WTC11 (cell line): Measurements from ENCODE around the gene LGALS1. TPM values are rescaled to one million over a fixed set of nuclear protein-coding genes. Genes with fewer than 3 reads are reported as not detected.

Source experiments
- ATAC-seq: fragments of 200-7000 bp; cut with Tn5 transposase; 2 replicates; pipeline ENCODE4 v1.10.0; 2021; ENCODE audit warnings: mild to moderate bottlenecking, moderate library complexity
- CTCF ChIA-PET: fragments of 300-600 bp; sonication (Branson Sonifier 250); formaldehyde crosslinking; loops from one replicate; lab custom pipeline; 2021; ENCODE audit warnings: antibody characterized with exemption; lab: Charles Lee
- POLR2A ChIA-PET: fragments of 350-600 bp; sonication (Branson Sonifier 250); formaldehyde crosslinking; loops from one replicate; lab custom pipeline; 2021; ENCODE audit warnings: antibody characterized with exemption; lab: Charles Lee
- DNase-seq: peaks from one replicate; pipeline ENCODE4 v3.0.0; 2021; ENCODE audit warnings: low spot score
- H3K27ac Mint-ChIP-seq: 2 replicates; pipeline ENCODE4 v1.8.0; 2021; ENCODE audit warnings: mixed read lengths
- H3K27me3 Mint-ChIP-seq: 2 replicates; pipeline ENCODE4 v1.8.0; 2021; ENCODE audit warnings: low read depth, mild to moderate bottlenecking, moderate library complexity, mixed read lengths
- H3K36me3 Mint-ChIP-seq: 2 replicates; pipeline ENCODE4 v1.8.0; 2021; ENCODE audit warnings: mixed read lengths
- H3K4me1 Mint-ChIP-seq: 2 replicates; pipeline ENCODE4 v1.8.0; 2022; ENCODE audit warnings: mixed read lengths
- H3K4me3 Mint-ChIP-seq: 2 replicates; pipeline ENCODE4 v1.8.0; 2021; ENCODE audit warnings: mild to moderate bottlenecking, moderate library complexity, mixed read lengths
- H3K9me3 Mint-ChIP-seq: 2 replicates; pipeline ENCODE4 v1.8.0; 2021; ENCODE audit warnings: mixed read lengths
- FOXJ3 ChIP-seq: sonication (generic); formaldehyde crosslinking; IDR thresholded peaks from 2 replicates; pipeline ENCODE4 v1.9.0; 2021; ENCODE audit warnings: missing genetic modification reagents, mild to moderate bottlenecking, borderline replicate concordance
- JAZF1 ChIP-seq: fragments of 250-450 bp; sonication (Bioruptor Pico); IDR thresholded peaks from 2 replicates; pipeline ENCODE4 v1.9.0; 2021; ENCODE audit warnings: moderate library complexity, mild to moderate bottlenecking, inconsistent platforms
- NFE2L1 ChIP-seq: sonication (generic); formaldehyde crosslinking; IDR thresholded peaks from 2 replicates; pipeline ENCODE4 v1.8.1; 2023; ENCODE audit warnings: missing genetic modification reagents
- NR1H2 ChIP-seq: sonication (generic); formaldehyde crosslinking; IDR thresholded peaks from 2 replicates; pipeline ENCODE4 v1.9.0; 2021; ENCODE audit warnings: mild to moderate bottlenecking, moderate library complexity, missing genetic modification reagents
- RORB ChIP-seq: fragments of 250-450 bp; sonication (Bioruptor Pico); IDR thresholded peaks from 2 replicates; pipeline ENCODE4 v1.9.0; 2021; ENCODE audit warnings: mild to moderate bottlenecking
- SP1 ChIP-seq: sonication (generic); formaldehyde crosslinking; conservative IDR thresholded peaks from 2 replicates; pipeline ENCODE4 v1.8.1; 2022; ENCODE audit warnings: missing genetic modification reagents
- TCF7 ChIP-seq: sonication (generic); formaldehyde crosslinking; IDR thresholded peaks from 2 replicates; pipeline ENCODE4 v1.8.0; 2022; ENCODE audit warnings: mild to moderate bottlenecking, low read depth, missing genetic modification reagents, moderate library complexity
- TEAD1 ChIP-seq: sonication (generic); formaldehyde crosslinking; IDR thresholded peaks from 2 replicates; pipeline ENCODE4 v1.8.0; 2022; ENCODE audit warnings: mild to moderate bottlenecking, missing genetic modification reagents
- ZBTB21 ChIP-seq: sonication (generic); formaldehyde crosslinking; IDR thresholded peaks from 2 replicates; pipeline ENCODE4 v1.8.1; 2023; ENCODE audit warnings: mild to moderate bottlenecking, missing genetic modification reagents, borderline replicate concordance
- ZBTB43 ChIP-seq: sonication (generic); formaldehyde crosslinking; IDR thresholded peaks from 2 replicates; pipeline ENCODE4 v1.8.1; 2023; ENCODE audit warnings: mild to moderate bottlenecking, missing genetic modification reagents
- ZNF219 ChIP-seq: sonication (generic); formaldehyde crosslinking; IDR thresholded peaks from 2 replicates; pipeline ENCODE4 v1.8.0; 2023; ENCODE audit warnings: missing genetic modification reagents, mild to moderate bottlenecking, borderline replicate concordance
- ZNF263 ChIP-seq: sonication (generic); formaldehyde crosslinking; IDR thresholded peaks from 2 replicates; pipeline ENCODE4 v1.8.1; 2022; ENCODE audit warnings: low read depth, mild to moderate bottlenecking, moderate library complexity, missing genetic modification reagents
- ZNF396 ChIP-seq: fragments of 250-450 bp; sonication (Bioruptor Pico); IDR thresholded peaks from 2 replicates; pipeline ENCODE4 v1.8.0; 2021; ENCODE audit warnings: mild to moderate bottlenecking, moderate library complexity, borderline replicate concordance
- ZNF423 ChIP-seq: fragments of 250-450 bp; sonication (Bioruptor Pico); IDR thresholded peaks from 2 replicates; pipeline ENCODE4 v2.1.2; 2022; ENCODE audit warnings: mild to moderate bottlenecking, moderate library complexity
- ZNF671 ChIP-seq: fragments of 250-450 bp; sonication (Bioruptor Pico); IDR thresholded peaks from 2 replicates; pipeline ENCODE4 v1.8.0; 2021; ENCODE audit warnings: mild to moderate bottlenecking
- total RNA-seq: library from RNA; stranded (reverse); gene quantifications from 3 replicates; pipeline ENCODE4 v1.2.3, GENCODE V29; 2021
- TF ChIP-seq, protein P1 (sequence below): sonication (generic); formaldehyde crosslinking; IDR thresholded peaks from 2 replicates; pipeline ENCODE4 v1.8.0; 2022; ENCODE audit warnings: mild to moderate bottlenecking, missing genetic modification reagents
- TF ChIP-seq, protein P2 (sequence below): sonication (generic); formaldehyde crosslinking; IDR thresholded peaks from 2 replicates; pipeline ENCODE4 v1.8.1; 2022; ENCODE audit warnings: mild to moderate bottlenecking, moderate library complexity, missing genetic modification reagents
- TF ChIP-seq, protein P3 (sequence below): sonication (generic); formaldehyde crosslinking; IDR thresholded peaks from 2 replicates; pipeline ENCODE4 v1.8.0; 2023; ENCODE audit warnings: missing genetic modification reagents, mild to moderate bottlenecking, borderline replicate concordance
- TF ChIP-seq, protein P4 (sequence below): sonication (generic); formaldehyde crosslinking; IDR thresholded peaks from 2 replicates; pipeline ENCODE4 v1.8.0; 2023; ENCODE audit warnings: missing genetic modification reagents

Gene LGALS1
- total RNA-seq, 1 experiment from 2014 or later: 17.3 TPM

- ChIA-PET POLR2A (no interaction called here), CTCF (interaction anchor here (0.6 to 3.4 kb wide), 11 partner anchors 13 to 206 kb away, joined by 3 to 17 read pairs (median 3); partner anchors contain the start of genes ANKRD54 and PDXP)
- ATAC-seq: no peak
- Mint-ChIP-seq H3K4me1 (peaks cover 25% of the 10 kb centered on the region), H3K27ac (peak overlapping the region; percentile 42; the same call in 1 of the 2 replicates), H3K9me3 (no peaks in the 10 kb centered on the region), H3K4me3 (peak overlapping the region; percentile 82), H3K27me3 (no peaks in the 10 kb centered on the region), H3K36me3 (peaks cover 2% of the 10 kb centered on the region)
- peak; percentile 21 for DNase-seq
- TF ChIP-seq TCF7 (CRISPR knock-in tag): no peak
- 0 out of 2 replicates have a peak, but pooled peaks have one; percentile 17 for TF ChIP-seq NFE2L1 (CRISPR knock-in tag)
These were observed 36.9 kb upstream of the LGALS1 start for GRCh38 chr22:37638391-37639069.

DNA sequence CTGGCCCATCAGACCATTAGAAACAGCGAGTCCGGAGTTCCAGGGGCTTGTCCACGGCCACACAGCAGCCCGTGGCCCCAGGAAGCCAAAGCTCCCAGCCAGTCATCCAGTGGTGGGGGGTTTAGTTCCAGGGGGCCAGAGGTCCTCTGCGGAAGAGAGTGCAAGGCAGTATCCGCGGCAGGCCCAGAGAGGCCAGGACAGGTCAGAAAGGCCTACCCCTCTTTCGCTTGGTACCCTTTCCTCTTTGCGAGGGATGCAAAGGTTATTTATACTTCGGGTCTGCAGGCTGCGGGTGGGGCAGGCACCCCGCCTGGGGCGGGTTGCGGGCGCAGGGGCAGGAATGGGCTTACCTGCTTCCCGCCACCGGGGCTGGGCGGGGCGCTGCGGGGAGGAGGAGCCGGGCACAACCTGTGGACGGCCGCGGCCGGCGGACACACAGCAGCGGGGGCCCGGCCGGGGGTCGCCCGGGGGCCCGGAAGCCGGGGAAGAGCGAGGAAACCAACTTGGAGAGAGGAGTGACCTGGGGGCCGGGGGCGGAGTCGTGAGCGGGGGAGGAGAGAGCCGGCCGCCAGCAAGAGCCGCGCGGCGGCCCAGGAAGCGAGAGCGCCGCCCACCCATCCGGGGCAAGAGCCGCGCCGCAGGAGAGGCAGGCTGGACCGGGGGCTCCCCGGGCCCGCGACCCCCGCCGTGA lies 36.2 kb upstream of the LGALS1 start, which contains the start of gene SH3BP1:
Gene SH3BP1, plus strand, starts transcription at position 600 of the 691 bp plus-strand sequence. CDS start 119 bp downstream, outside the sequence.
- no peak for TF ChIP-seq RORB (CRISPR knock-in tag)
- TF ChIP-seq ZNF423: 0 out of 2 replicates have a peak, but pooled peaks have one; percentile 2
- TF ChIP-seq TEAD1 (CRISPR knock-in tag): no peak
- TF ChIP-seq SP1 (CRISPR knock-in tag): 0 out of 2 replicates have a peak, but pooled peaks have one; percentile 23
- TF ChIP-seq FOXJ3 (CRISPR knock-in tag): no peak
- TF ChIP-seq, protein P1, sequence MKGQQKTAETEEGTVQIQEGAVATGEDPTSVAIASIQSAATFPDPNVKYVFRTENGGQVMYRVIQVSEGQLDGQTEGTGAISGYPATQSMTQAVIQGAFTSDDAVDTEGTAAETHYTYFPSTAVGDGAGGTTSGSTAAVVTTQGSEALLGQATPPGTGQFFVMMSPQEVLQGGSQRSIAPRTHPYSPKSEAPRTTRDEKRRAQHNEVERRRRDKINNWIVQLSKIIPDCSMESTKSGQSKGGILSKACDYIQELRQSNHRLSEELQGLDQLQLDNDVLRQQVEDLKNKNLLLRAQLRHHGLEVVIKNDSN (CRISPR knock-in tag): no peak
- TF ChIP-seq ZBTB21 (CRISPR knock-in tag): no peak
- no peak for TF ChIP-seq ZNF219 (CRISPR knock-in tag)
- TF ChIP-seq, protein P2, sequence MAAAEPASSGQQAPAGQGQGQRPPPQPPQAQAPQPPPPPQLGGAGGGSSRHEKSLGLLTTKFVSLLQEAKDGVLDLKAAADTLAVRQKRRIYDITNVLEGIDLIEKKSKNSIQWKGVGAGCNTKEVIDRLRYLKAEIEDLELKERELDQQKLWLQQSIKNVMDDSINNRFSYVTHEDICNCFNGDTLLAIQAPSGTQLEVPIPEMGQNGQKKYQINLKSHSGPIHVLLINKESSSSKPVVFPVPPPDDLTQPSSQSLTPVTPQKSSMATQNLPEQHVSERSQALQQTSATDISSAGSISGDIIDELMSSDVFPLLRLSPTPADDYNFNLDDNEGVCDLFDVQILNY (CRISPR knock-in tag): peak; percentile 89
- TF ChIP-seq ZBTB43 (CRISPR knock-in tag): 0 out of 2 replicates have a peak, but pooled peaks have one; percentile 49
- TF ChIP-seq, protein P3, sequence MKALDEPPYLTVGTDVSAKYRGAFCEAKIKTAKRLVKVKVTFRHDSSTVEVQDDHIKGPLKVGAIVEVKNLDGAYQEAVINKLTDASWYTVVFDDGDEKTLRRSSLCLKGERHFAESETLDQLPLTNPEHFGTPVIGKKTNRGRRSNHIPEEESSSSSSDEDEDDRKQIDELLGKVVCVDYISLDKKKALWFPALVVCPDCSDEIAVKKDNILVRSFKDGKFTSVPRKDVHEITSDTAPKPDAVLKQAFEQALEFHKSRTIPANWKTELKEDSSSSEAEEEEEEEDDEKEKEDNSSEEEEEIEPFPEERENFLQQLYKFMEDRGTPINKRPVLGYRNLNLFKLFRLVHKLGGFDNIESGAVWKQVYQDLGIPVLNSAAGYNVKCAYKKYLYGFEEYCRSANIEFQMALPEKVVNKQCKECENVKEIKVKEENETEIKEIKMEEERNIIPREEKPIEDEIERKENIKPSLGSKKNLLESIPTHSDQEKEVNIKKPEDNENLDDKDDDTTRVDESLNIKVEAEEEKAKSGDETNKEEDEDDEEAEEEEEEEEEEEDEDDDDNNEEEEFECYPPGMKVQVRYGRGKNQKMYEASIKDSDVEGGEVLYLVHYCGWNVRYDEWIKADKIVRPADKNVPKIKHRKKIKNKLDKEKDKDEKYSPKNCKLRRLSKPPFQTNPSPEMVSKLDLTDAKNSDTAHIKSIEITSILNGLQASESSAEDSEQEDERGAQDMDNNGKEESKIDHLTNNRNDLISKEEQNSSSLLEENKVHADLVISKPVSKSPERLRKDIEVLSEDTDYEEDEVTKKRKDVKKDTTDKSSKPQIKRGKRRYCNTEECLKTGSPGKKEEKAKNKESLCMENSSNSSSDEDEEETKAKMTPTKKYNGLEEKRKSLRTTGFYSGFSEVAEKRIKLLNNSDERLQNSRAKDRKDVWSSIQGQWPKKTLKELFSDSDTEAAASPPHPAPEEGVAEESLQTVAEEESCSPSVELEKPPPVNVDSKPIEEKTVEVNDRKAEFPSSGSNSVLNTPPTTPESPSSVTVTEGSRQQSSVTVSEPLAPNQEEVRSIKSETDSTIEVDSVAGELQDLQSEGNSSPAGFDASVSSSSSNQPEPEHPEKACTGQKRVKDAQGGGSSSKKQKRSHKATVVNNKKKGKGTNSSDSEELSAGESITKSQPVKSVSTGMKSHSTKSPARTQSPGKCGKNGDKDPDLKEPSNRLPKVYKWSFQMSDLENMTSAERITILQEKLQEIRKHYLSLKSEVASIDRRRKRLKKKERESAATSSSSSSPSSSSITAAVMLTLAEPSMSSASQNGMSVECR: peak; percentile 26; the same call in 1 of the 2 replicates
- TF ChIP-seq ZNF396 (CRISPR knock-in tag): no peak
- TF ChIP-seq, protein P4, sequence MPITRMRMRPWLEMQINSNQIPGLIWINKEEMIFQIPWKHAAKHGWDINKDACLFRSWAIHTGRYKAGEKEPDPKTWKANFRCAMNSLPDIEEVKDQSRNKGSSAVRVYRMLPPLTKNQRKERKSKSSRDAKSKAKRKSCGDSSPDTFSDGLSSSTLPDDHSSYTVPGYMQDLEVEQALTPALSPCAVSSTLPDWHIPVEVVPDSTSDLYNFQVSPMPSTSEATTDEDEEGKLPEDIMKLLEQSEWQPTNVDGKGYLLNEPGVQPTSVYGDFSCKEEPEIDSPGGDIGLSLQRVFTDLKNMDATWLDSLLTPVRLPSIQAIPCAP: no peak
- TF ChIP-seq NR1H2 (CRISPR knock-in tag): no peak
- TF ChIP-seq ZNF263 (CRISPR knock-in tag): no peak
- TF ChIP-seq JAZF1 (CRISPR knock-in tag): no peak
- no peak for TF ChIP-seq ZNF671
- POLR2A ChIA-PET: interaction anchor here (0.6 to 1.0 kb wide), 2 partner anchors 102 to 866 kb away, joined by 3 to 5 read pairs; no protein-coding TSS in a partner anchor
- peak within 1 kb of the TSS; percentile 42 for H3K27ac Mint-ChIP-seq
- H3K4me1 Mint-ChIP-seq: peaks cover 20% of the 10 kb centered on the region
- peak within 1 kb of the TSS; percentile 82 for H3K4me3 Mint-ChIP-seq
- peak; percentile 53 for ATAC-seq
- peak; percentile 81 for DNase-seq
- H3K27me3 Mint-ChIP-seq: no peaks in the 10 kb centered on the region
- H3K9me3 Mint-ChIP-seq: no peaks in the 10 kb centered on the region
- H3K36me3 Mint-ChIP-seq: peaks cover 7% of the 10 kb centered on the region
- CTCF ChIA-PET: interaction anchor here (1.0 to 4.9 kb wide), 7 partner anchors 20 to 142 kb away, joined by 3 to 161 read pairs (median 4); partner anchors contain the start of genes GGA1 and PDXP
